HL-60 (cell line): ENCODE results near the gene OR7A5.

ENCODE experiments used
- CTCF ChIP-seq: IDR thresholded peaks from one replicate; pipeline ENCODE4 v1.5.1; 2011; ENCODE audit warnings: low read length, control low read depth, inconsistent platforms; ENCODE audit not compliant: insufficient read depth
- GABPA ChIP-seq: IDR thresholded peaks from 2 replicates; pipeline ENCODE4 v1.6.1; 2012; ENCODE audit warnings: low read depth
- POLR2AphosphoS5 ChIP-seq: IDR thresholded peaks from 2 replicates; pipeline ENCODE4 v1.6.1; 2012; ENCODE audit warnings: low read depth
- REST ChIP-seq: IDR thresholded peaks from 2 replicates; pipeline ENCODE4 v1.6.1; 2012; ENCODE audit warnings: low read depth; ENCODE audit not compliant: insufficient replicate concordance
- SPI1 ChIP-seq: IDR thresholded peaks from 2 replicates; pipeline ENCODE4 v1.6.1; 2012; ENCODE audit warnings: low read depth, mild to moderate bottlenecking, borderline replicate concordance

- TF ChIP-seq CTCF (peak; percentile 11), GABPA (no peak), POLR2AphosphoS5 (no peak), REST (no peak), SPI1 (no peak)
Measured at GRCh38 chr19:14786421-14786851, 48.5 kb downstream of the OR7A5 start.
